Measurements from ENCODE around the gene MMP15. TPM values are rescaled to one million over a fixed set of nuclear protein-coding genes. Genes with fewer than 3 reads are reported as not detected.
A peak's percentile ranks its signal among the peaks of the same experiment; 100 is the strongest.
"Not testable (repeated sequence)": the region's sequence is repeated elsewhere in the genome, so short reads cannot be mapped to it uniquely, and the experiment has no call there.

Gene MMP15
- total RNA-seq, 1 experiment from 2014 or later: 58.2 TPM

- no peak for DNase-seq
Measured at GRCh38 chr16:58082381-58082780, 56.8 kb downstream of the MMP15 start.

DNA sequence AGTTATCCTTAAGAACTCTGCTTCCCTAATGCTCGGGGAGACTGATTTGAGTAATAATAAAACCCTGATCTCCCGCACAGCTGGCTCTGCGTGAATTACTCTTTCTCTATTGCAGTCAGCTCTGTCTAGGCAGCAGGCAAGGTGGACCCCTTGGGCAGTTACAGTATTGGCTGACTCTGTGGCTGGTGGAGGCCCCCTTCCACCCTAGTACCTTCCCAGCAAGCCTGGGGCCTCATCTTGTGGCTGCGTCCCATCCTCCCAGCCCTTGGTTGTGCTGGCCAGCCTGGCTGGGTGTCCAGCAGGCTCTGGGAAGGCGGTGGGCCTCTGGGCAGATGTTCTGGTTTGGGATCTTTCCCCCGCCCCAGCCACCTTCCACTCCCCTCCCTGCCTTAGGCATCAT lies 59.1 kb downstream of the MMP15 start:
- Histone ChIP-seq H3K4me3 (ENCODE audit: insufficient read depth, low read depth, low read length) (no peak overlapping the region), H3K36me3 (replicated peaks; ENCODE audit: control insufficient read depth, insufficient read depth, low read length) (no peaks in the 10 kb centered on the region), H3K27me3 (ENCODE audit: control insufficient read depth, insufficient read depth, low read length) (no peaks in the 10 kb centered on the region)
- no peak for DNase-seq

More at GRCh38 chr16:58082381-58082780, 56.8 kb downstream of the MMP15 start:
- no peaks in the 10 kb centered on the region for H3K36me3 ChIP-seq (replicated peaks; ENCODE audit: control insufficient read depth, insufficient read depth, low read length)
- H3K4me3 ChIP-seq (ENCODE audit: insufficient read depth, low read depth, low read length): no peak overlapping the region
- H3K27me3 ChIP-seq (ENCODE audit: control insufficient read depth, insufficient read depth, low read length): no peaks in the 10 kb centered on the region

DNA sequence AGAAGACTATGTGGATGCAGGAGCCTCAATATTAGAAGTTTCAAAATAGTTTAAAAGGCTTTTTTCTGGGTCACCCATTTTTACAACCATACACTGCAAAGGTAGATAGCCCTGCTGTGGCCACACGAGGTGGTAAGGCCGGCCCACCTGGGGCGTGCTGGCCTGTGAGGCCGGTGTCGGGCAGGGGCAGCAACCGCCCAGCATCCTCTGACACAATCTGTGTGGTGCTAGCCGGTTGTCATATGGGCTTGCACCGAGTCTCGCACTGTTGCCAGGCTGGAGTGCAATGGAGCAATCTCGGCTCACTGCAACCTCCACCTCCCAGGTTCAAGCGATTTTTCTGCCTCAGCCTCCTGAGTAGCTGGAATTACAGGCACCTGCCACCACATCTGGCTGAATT lies 59.6 kb downstream of the MMP15 start:
- no peak for DNase-seq
- no peaks in the 10 kb centered on the region for H3K36me3 ChIP-seq (replicated peaks; ENCODE audit: control insufficient read depth, insufficient read depth, low read length)
- H3K27me3 ChIP-seq (ENCODE audit: control insufficient read depth, insufficient read depth, low read length): no peaks in the 10 kb centered on the region
- H3K4me3 ChIP-seq (ENCODE audit: insufficient read depth, low read depth, low read length): no peak overlapping the region

GRCh38 chr16:58085584-58086251 lies 60.2 kb downstream of the MMP15 start:
- Histone ChIP-seq H3K36me3 (replicated peaks; ENCODE audit: control insufficient read depth, insufficient read depth, low read length) (no peaks in the 10 kb centered on the region), H3K4me3 (ENCODE audit: insufficient read depth, low read depth, low read length) (no peak overlapping the region), H3K27me3 (ENCODE audit: control insufficient read depth, insufficient read depth, low read length) (no peaks in the 10 kb centered on the region)
- no peak for DNase-seq

GRCh38 chr16:58086381-58087208 lies 61.0 kb downstream of the MMP15 start:
- H3K27me3 ChIP-seq (ENCODE audit: control insufficient read depth, insufficient read depth, low read length): no peaks in the 10 kb centered on the region
- H3K36me3 ChIP-seq (replicated peaks; ENCODE audit: control insufficient read depth, insufficient read depth, low read length): no peaks in the 10 kb centered on the region
- no peak for DNase-seq
- H3K4me3 ChIP-seq (ENCODE audit: insufficient read depth, low read depth, low read length): no peak overlapping the region

GRCh38 chr16:58087209-58087913 lies 61.8 kb downstream of the MMP15 start:
- H3K36me3 ChIP-seq (replicated peaks; ENCODE audit: control insufficient read depth, insufficient read depth, low read length): no peaks in the 10 kb centered on the region
- no peak for DNase-seq
- no peaks in the 10 kb centered on the region for H3K27me3 ChIP-seq (ENCODE audit: control insufficient read depth, insufficient read depth, low read length)
- no peak overlapping the region for H3K4me3 ChIP-seq (ENCODE audit: insufficient read depth, low read depth, low read length)

DNA sequence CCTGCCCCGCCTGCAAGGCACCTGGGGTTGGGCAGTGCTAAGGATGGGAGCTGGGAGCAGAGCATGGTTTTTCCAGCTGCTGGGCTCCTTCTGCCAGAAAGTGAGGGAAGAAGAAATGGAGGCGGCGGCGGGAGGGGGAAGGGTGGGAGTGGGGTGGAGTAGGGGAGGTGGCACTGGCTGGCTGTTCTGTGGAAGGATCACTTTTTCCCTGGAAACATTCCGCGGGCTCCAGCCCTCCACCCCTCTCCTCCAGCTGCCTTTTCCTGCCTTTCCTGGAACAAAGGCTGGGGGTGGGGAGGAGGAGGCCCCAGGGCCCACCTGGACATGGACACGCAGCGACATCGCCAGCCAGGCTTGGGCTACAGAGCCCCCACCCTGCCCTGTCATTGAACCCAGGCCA lies 62.5 kb downstream of the MMP15 start:
- H3K4me3 ChIP-seq (ENCODE audit: insufficient read depth, low read depth, low read length): no peak overlapping the region
- DNase-seq: peak; percentile 69
- no peaks in the 10 kb centered on the region for H3K27me3 ChIP-seq (ENCODE audit: control insufficient read depth, insufficient read depth, low read length)
- H3K36me3 ChIP-seq (replicated peaks; ENCODE audit: control insufficient read depth, insufficient read depth, low read length): no peaks in the 10 kb centered on the region

DNA sequence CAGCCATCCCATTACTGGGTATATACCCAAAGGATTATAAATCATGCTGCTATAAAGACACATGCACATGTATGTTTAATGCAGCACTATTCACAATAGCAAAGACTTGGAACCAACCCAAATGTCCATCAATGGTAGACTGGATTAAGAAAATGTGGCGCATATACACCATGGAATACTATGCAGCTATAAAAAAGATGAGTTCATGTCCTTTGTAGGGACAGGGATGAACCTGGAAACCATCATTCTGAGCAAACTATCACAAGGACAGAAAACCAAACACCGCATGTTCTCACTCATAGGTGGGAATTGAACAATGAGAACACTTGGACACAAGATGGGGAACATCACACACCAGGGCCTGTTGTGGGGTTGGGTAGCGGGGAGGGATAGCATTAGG lies 64.8 kb downstream of the MMP15 start:
- not testable (repeated sequence) for H3K4me3 ChIP-seq (ENCODE audit: insufficient read depth, low read depth, low read length); H3K27me3 ChIP-seq (ENCODE audit: control insufficient read depth, insufficient read depth, low read length); H3K36me3 ChIP-seq (replicated peaks; ENCODE audit: control insufficient read depth, insufficient read depth, low read length); DNase-seq

DNA sequence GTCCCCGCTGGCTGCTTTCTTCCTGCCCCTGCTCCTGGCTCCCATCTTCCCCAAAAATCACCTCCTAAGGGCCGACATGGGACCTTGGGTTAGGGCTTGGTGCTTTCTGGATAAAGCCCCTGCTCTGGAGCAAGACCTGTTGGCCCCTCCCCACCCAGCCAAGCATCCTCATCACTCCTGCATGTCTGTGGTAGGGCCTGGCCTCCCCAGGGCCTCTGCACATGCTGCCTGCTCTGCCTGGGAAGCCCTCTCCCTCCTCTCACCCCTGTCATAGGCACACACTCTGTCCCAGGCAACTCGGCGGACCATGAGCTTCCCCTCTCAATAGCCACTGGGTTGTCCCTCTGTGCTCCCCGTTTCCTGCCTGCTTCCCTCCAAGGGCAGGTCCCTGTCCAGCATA lies 68.5 kb downstream of the MMP15 start:
- no peaks in the 10 kb centered on the region; the same call in 1 of the 2 replicates for H3K27me3 ChIP-seq (ENCODE audit: control insufficient read depth, insufficient read depth, low read length)
- H3K4me3 ChIP-seq (ENCODE audit: insufficient read depth, low read depth, low read length): no peak overlapping the region
- no peaks in the 10 kb centered on the region for H3K36me3 ChIP-seq (replicated peaks; ENCODE audit: control insufficient read depth, insufficient read depth, low read length)
- DNase-seq: no peak

DNA sequence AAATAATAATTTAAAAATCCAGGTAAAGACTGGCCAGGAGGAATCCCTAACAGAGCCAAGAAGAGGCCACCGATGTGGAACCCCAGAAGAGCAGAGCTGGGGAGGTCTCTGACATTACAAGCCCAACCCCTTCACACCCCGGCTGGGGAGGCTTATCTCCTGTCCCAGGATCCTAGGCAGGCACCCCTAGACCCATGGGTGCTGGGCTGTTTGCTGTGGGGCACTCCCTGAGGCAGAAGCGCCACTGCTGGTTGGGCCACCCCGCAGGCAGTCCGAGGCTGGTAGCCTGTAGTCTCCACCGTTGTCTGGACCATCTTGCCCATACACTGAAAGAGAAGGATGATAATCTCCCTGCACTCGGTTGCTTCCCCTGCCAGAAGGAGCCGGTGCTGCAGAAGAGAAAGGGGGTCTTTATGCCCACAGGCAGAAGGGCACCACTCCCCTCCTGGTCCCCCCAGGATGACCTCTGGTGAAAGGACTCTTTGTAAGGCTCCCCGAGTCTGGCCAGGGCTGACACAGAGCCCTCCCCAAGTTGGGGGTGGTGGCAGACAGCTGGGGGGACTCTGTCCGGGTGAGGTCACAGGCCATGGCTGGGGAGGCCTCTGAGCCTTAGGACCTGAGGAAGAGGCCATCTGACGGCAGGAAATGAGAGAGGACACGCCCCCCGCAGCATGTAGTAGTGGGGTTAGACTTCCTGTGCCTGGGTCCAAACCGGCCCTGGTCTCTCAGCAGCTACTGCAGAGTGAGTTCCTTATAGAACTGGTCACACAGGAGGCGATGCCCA lies 69.4 kb downstream of the MMP15 start:
- no peaks in the 10 kb centered on the region; the same call in 1 of the 2 replicates for H3K27me3 ChIP-seq (ENCODE audit: control insufficient read depth, insufficient read depth, low read length)
- peak; percentile 33 for DNase-seq
- H3K36me3 ChIP-seq (replicated peaks; ENCODE audit: control insufficient read depth, insufficient read depth, low read length): no peaks in the 10 kb centered on the region
- H3K4me3 ChIP-seq (ENCODE audit: insufficient read depth, low read depth, low read length): no peak overlapping the region

GRCh38 chr16:58095575-58095960 lies 70.0 kb downstream of the MMP15 start:
- DNase-seq; H3K4me3 ChIP-seq (ENCODE audit: insufficient read depth, low read depth, low read length); H3K27me3 ChIP-seq (ENCODE audit: control insufficient read depth, insufficient read depth, low read length); H3K36me3 ChIP-seq (replicated peaks; ENCODE audit: control insufficient read depth, insufficient read depth, low read length): not testable (repeated sequence)

DNA sequence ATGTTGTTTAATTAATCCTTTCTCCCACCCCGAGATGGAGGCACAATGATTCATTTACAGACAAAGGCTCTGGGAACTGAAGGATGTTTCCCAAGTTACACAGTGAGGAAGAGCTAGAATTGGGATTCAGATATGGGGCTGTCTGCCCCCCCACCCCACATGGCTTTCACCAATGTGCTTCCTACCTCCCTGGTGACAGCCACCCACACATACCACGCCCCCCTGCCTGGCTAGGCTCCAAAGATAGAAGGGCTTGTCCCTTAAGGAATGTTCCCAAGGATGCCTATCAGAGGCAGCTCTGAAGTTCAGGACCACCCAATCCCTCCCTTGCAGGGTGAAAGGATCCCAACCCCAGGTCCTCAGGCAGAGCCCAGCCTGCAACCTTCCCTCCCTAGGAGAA lies 70.7 kb downstream of the MMP15 start:
- Histone ChIP-seq H3K4me3 (ENCODE audit: insufficient read depth, low read depth, low read length) (no peak overlapping the region), H3K36me3 (replicated peaks; ENCODE audit: control insufficient read depth, insufficient read depth, low read length) (no peaks in the 10 kb centered on the region), H3K27me3 (ENCODE audit: control insufficient read depth, insufficient read depth, low read length) (no peaks in the 10 kb centered on the region; the same call in 1 of the 2 replicates)
- DNase-seq: no peak
